ENCODE measurements around the gene SF3A2.

DNA sequence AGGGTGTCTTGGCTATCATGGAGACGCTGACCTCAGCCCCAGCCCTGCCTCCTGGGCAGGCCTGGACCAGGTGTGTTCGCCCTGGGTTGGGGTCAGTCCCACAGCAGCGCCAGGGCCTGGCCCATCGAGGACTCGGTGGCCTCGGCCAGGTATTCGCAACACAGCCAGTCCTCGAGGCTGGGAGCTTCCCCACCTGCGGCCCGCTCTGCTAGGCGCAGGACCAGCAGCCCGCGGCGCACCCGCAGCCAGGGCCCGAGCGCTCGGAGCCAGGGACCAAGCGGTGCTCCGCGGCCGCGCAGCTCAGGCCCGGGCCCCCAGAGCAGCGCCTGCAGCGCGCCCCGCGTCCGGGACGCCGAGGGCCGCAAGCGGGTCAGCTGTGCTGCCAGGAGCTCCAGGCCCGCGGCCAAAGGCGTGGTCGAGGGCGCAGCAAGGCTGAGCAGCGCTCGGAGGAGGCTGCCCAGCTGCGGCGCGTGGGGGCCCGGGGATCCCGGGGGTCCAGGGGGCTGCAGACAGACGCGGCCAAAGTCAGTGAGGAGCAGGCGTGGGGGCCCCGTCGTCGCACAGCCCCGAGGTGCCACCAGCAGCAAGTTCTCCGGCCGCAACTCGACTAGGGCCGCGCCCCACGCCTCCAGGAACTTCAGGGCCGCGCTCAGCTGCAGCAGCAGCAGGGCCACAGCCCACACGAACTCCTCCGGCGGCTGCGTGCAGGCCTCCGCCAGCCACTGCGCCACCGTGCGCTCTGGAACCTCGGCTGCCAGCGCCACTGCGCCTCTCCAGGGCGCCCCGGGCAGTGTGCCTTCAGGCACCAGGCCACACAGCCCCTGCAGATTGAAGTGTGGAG, 39.2 kb downstream of the SF3A2 start:
- no peak for TF ChIP-seq POLR2A (IDR thresholded peaks at IDR 0.05)
- TF ChIP-seq, protein P1, sequence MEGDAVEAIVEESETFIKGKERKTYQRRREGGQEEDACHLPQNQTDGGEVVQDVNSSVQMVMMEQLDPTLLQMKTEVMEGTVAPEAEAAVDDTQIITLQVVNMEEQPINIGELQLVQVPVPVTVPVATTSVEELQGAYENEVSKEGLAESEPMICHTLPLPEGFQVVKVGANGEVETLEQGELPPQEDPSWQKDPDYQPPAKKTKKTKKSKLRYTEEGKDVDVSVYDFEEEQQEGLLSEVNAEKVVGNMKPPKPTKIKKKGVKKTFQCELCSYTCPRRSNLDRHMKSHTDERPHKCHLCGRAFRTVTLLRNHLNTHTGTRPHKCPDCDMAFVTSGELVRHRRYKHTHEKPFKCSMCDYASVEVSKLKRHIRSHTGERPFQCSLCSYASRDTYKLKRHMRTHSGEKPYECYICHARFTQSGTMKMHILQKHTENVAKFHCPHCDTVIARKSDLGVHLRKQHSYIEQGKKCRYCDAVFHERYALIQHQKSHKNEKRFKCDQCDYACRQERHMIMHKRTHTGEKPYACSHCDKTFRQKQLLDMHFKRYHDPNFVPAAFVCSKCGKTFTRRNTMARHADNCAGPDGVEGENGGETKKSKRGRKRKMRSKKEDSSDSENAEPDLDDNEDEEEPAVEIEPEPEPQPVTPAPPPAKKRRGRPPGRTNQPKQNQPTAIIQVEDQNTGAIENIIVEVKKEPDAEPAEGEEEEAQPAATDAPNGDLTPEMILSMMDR (IDR thresholded peaks at IDR 0.05) = no peak
